ENCODE measurements around the gene FAM186B. TPM values are rescaled to one million over a fixed set of nuclear protein-coding genes. Genes with fewer than 3 reads are reported as not detected.

FAM186B gene
- polyA plus RNA-seq, 1 of the 3 experiments (the other 2 are of a cell fraction), result 0.16 TPM

GRCh38 chr12:49599961-49600360 lies 5.5 kb downstream of the FAM186B start:
- Histone ChIP-seq H3K27ac (ENCODE audit: low read depth in 2 of 2, low read length in 1 of 2) (no peak overlapping the region), H3K27me3 (ENCODE audit: insufficient read depth) (no peaks in the 10 kb centered on the region), H3K79me2 (ENCODE audit: insufficient read depth) (no peaks in the 10 kb centered on the region), H3K9me2 (no peaks in the 10 kb centered on the region), H3K9me3 (no peaks in the 10 kb centered on the region), H3K4me2 (no peak overlapping the region), H3F3A (replicated peaks; ENCODE audit: insufficient read depth) (no peaks in the 10 kb centered on the region), H2AFZ (ENCODE audit: low read depth) (no peak overlapping the region), H4K20me1 (ENCODE audit: insufficient read depth) (no peaks in the 10 kb centered on the region), H3K4me1 (ENCODE audit: control insufficient read depth in 1 of 2, insufficient read depth in 2 of 2, low read depth in 1 of 2, low read length in 1 of 2) (peaks cover 0 to 2% of the 10 kb centered on the region in 2 experiments; a peak in 1 of 4 replicates), H3K4me3 (ENCODE audit: low read depth in 2 of 2, low read length in 1 of 2) (no peak overlapping the region), H3K9ac (no peak overlapping the region), H3K36me3 (replicated peaks in 1 of 2; ENCODE audit: control insufficient read depth in 1 of 2, insufficient read depth in 2 of 2, low read length in 1 of 2) (peaks cover 4% of the 10 kb centered on the region in 2 experiments)
- ChIA-PET POLR2A (no interaction called here), CTCF (interaction anchor here (1.0 to 2.2 kb wide), 4 partner anchors 12 to 36 kb away, joined by 3 to 8 read pairs (median 4); partner anchors contain the start of gene PRPF40B)
- WGBS (ENCODE audit: low lambda C conversion rate), result 98% methylated on average over 8 of the region's 8 CpGs
- TF ChIP-seq NRF1 (IDR thresholded peaks at IDR 0.05; ENCODE audit: low read depth, low read length), result no peak
- TF ChIP-seq ZBTB33 (IDR thresholded peaks at IDR 0.05; ENCODE audit: borderline replicate concordance, low read depth), result no peak
- no peak for TF ChIP-seq POLR2AphosphoS5 (IDR thresholded peaks at IDR 0.05; ENCODE audit: low read depth, low read length)
- no peak for TF ChIP-seq MAX (IDR thresholded peaks at IDR 0.05; ENCODE audit: low read depth)
- no peak for TF ChIP-seq USF2 (IDR thresholded peaks at IDR 0.05; ENCODE audit: borderline replicate concordance, low read depth, low read length)
- no peak for TF ChIP-seq RFX5 (IDR thresholded peaks at IDR 0.05; ENCODE audit: low read length)
- TF ChIP-seq SIN3A (IDR thresholded peaks at IDR 0.05; ENCODE audit: borderline replicate concordance, low read depth, low read length), result no peak
- no peak for TF ChIP-seq PBX3 (IDR thresholded peaks at IDR 0.05)
- TF ChIP-seq TAF1 (IDR thresholded peaks at IDR 0.05; ENCODE audit: borderline replicate concordance, low read depth, low read length), result no peak
- no peak for TF ChIP-seq TCF12 (IDR thresholded peaks at IDR 0.05)
- no peak for TF ChIP-seq TEAD4 (IDR thresholded peaks at IDR 0.05; ENCODE audit: borderline replicate concordance, insufficient read depth)
- no peak for TF ChIP-seq GABPA (IDR thresholded peaks at IDR 0.05; ENCODE audit: low read depth)
- TF ChIP-seq ELF1 (IDR thresholded peaks at IDR 0.05), result no peak
- TF ChIP-seq RAD21 (IDR thresholded peaks at IDR 0.05; ENCODE audit: low read length), result no peak
- TF ChIP-seq YY1 (IDR thresholded peaks at IDR 0.05; ENCODE audit: low read depth), result no peak
- no peak for TF ChIP-seq FOSL2 (IDR thresholded peaks at IDR 0.05; ENCODE audit: borderline replicate concordance, low read depth)
- TF ChIP-seq REST (IDR thresholded peaks at IDR 0.05; ENCODE audit: low read depth, low read length), result no peak
- no peak for DNase-seq
